GM12864 (cell line): ENCODE results near the gene HSBP1L1.
"Not testable (repeated sequence)": the region's sequence is repeated elsewhere in the genome, so short reads cannot be mapped to it uniquely, and the experiment has no call there.

Experiments
- DNase-seq: peaks from one replicate; pipeline ENCODE4 v3.0.0-alpha.2; 2011; ENCODE audit warnings: low read depth
- H3K4me3 ChIP-seq: 2 replicates; pipeline ENCODE4 v1.5.1; 2011; ENCODE audit warnings: mild to moderate bottlenecking, low read depth, low read length, control low read depth
- CTCF ChIP-seq: IDR thresholded peaks from 2 replicates; pipeline ENCODE4 v1.5.1; 2011; ENCODE audit warnings: low read depth, mild to moderate bottlenecking, moderate library complexity, low read length, control low read depth, inconsistent platforms; ENCODE audit errors: missing control alignments

Gene HSBP1L1

GRCh38 chr18:80006724-80007123, 42.3 kb downstream of the HSBP1L1 start:
- no peak for DNase-seq
- H3K4me3 ChIP-seq, result no peak overlapping the region
- TF ChIP-seq CTCF, result no peak

GRCh38 chr18:80009661-80010550, 45.5 kb downstream of the HSBP1L1 start:
- no peak overlapping the region for H3K4me3 ChIP-seq
- DNase-seq, result no peak
- TF ChIP-seq CTCF, result no peak

GRCh38 chr18:80010551-80010906, 46.1 kb downstream of the HSBP1L1 start:
- TF ChIP-seq CTCF, result no peak
- no peak for DNase-seq
- H3K4me3 ChIP-seq, result no peak overlapping the region

- not testable (repeated sequence) for H3K4me3 ChIP-seq, DNase-seq
These were observed 47.2 kb downstream of the HSBP1L1 start for GRCh38 chr18:80011496-80012137.

GRCh38 chr18:80012714-80013113, 48.3 kb downstream of the HSBP1L1 start:
- no peak for TF ChIP-seq CTCF
- DNase-seq, result no peak
- H3K4me3 ChIP-seq, result no peak overlapping the region
